Activated CD4-positive, alpha-beta T cell treated with anti-CD3 and anti-CD28 coated beads for 36 hours (primary cell): ENCODE data around the gene MARVELD3. TPM values are rescaled to one million over a fixed set of nuclear protein-coding genes. Genes with fewer than 3 reads are reported as not detected.

ENCODE experiments used
- ATAC-seq: fragments of 200-7000 bp; cut with Tn5 transposase; one replicate; pipeline ENCODE4 v1.10.0; 2021; ENCODE audit warnings: mild to moderate bottlenecking, moderate library complexity
- CTCF ChIA-PET: fragments of 350-600 bp; sonication (Branson Sonifier 250); formaldehyde crosslinking; loops from one replicate; lab custom pipeline; 2021; ENCODE audit warnings: antibody characterized with exemption; lab: Charles Lee
- POLR2A ChIA-PET: fragments of 350-600 bp; sonication (Branson Sonifier 250); formaldehyde crosslinking; loops from one replicate; lab custom pipeline; 2021; ENCODE audit warnings: antibody characterized with exemption, inconsistent platforms; lab: Charles Lee
- DNase-seq: peaks from one replicate; pipeline ENCODE4 v3.0.0-alpha.2; 2020
- H3K27ac Mint-ChIP-seq: one replicate; pipeline ENCODE4 v1.8.0; 2021; ENCODE audit warnings: mixed read lengths
- H3K27me3 Mint-ChIP-seq: one replicate; pipeline ENCODE4 v1.8.0; 2021; ENCODE audit warnings: mixed read lengths
- H3K36me3 Mint-ChIP-seq: one replicate; pipeline ENCODE4 v1.8.0; 2021; ENCODE audit warnings: low read depth, mixed read lengths
- H3K4me1 Mint-ChIP-seq: one replicate; pipeline ENCODE4 v1.8.0; 2021; ENCODE audit warnings: mixed read lengths
- H3K4me3 Mint-ChIP-seq: one replicate; pipeline ENCODE4 v1.8.0; 2021; ENCODE audit warnings: mild to moderate bottlenecking, moderate library complexity, mixed read lengths
- H3K9me3 Mint-ChIP-seq: one replicate; pipeline ENCODE4 v1.8.0; 2021; ENCODE audit warnings: low read depth, mixed read lengths
- intact Hi-C, 2 experiments: fragments of 100-400 bp; cut with DNase I in 1 of 2; cut with micrococcal nuclease in 1 of 2; formaldehyde crosslinking; loops; one replicate each; pipeline versions ENCODE4 v1.14.2 to v1.15.1; 2022 to 2024; cut with DNase I, micrococcal nuclease
- total RNA-seq, 2 experiments: library from RNA; stranded (reverse); gene quantifications; one replicate each; pipeline ENCODE4 v1.2.3, GENCODE V29; 2021

MARVELD3 gene
- total RNA-seq, 2 experiments from 2014 or later = not detected

DNA sequence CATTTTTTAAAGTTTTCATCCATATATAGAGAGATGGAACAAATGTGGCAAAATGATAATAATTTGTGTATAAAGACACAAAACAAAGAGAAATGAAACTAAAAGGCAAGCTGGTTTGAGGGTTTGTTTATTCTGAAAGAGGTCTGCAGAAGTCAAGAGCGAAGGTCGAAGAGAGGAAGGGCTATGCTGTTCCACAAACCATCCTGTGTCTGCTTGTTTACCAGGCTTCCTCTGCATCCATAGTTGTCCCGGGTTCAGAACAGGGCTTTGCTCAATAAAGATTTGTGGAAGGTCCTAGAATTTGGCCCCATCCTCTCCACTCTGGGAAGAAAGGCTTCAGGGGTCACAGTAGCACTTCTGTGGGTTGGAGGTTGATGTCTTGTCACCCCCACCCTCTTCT, 2.4 kb upstream of the MARVELD3 start:
- no peaks in the 10 kb centered on the region for H3K36me3 Mint-ChIP-seq
- intact Hi-C loops = no loop called here

DNA sequence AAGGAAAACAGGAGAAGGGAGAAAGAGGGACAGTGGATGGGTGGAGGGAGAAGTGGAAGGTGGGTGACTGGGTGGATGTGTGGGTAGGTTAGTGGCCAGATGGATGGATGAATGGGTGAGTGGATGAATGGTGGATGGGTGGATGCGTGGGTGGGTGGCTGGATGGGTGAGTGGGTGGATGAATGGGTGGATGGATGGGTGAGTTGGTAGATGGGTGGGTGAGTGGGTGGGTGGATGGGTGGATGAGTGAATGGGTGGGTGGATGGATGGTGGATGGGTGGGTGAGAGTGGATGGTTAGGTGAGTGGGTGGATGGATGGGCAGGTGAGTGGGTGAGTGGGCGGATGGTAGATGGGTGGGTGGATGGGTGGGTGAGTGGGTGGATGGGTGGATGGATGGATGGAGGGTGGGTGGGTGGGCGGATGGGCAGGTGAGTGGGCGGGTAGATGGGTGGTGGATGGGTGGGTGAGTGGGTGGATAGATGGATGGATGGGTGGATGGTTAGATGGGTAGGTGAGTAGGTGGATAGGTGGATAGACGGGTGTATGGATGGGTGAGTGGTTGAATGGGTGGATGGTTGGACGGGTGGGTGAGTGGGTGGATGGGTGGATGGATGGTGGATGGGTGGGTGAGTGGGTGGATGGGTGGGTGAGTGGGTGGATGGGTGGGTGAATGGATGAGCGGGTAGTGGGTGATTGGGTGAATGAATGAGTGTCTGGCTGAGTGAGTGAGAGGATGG, 702 bp upstream of the MARVELD3 start:
- DNase-seq (no peak), ATAC-seq (no peak)
- peaks cover 28% of the 10 kb centered on the region for H3K27me3 Mint-ChIP-seq
- H3K4me3 Mint-ChIP-seq = peak overlapping the region; percentile 20
- H3K4me1 Mint-ChIP-seq = peaks cover 9% of the 10 kb centered on the region
- ChIA-PET CTCF (no interaction called here), POLR2A (no interaction called here)
- H3K36me3 Mint-ChIP-seq = no peaks in the 10 kb centered on the region
- H3K27ac Mint-ChIP-seq = no peak overlapping the region
- intact Hi-C loops = no loop called here
- no peaks in the 10 kb centered on the region for H3K9me3 Mint-ChIP-seq

More for the DNA sequence above, 2.4 kb upstream of the MARVELD3 start:
- peaks cover 23% of the 10 kb centered on the region for H3K27me3 Mint-ChIP-seq
- no peak overlapping the region for H3K27ac Mint-ChIP-seq
- ATAC-seq (no peak), DNase-seq (no peak)
- H3K4me3 Mint-ChIP-seq = no peak overlapping the region
- ChIA-PET POLR2A (no interaction called here), CTCF (interaction anchor here (2.2 kb wide), 1 partner anchor 13 kb away, joined by 13 read pairs; no protein-coding TSS in a partner anchor)
- peaks cover 9% of the 10 kb centered on the region for H3K4me1 Mint-ChIP-seq
- H3K9me3 Mint-ChIP-seq = no peaks in the 10 kb centered on the region

DNA sequence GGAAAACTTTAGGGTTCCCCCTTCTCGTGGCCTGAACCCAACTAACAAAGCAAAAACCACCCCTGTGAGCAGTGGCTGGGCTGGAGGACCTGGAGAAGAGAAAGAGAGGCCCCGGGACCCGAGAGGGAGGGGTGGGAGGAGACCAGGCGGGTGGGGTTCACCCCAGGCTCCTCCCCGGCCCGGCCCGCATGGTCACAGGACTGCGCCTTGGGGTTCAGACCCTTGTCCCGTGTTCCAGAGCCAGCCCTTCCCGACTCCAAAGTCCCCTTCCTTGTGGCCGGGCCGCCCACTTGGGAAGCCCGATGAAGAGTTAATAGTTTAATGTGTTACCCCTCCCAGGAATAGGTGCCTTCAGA, 852 bp downstream of the MARVELD3 start:
- ATAC-seq (no peak), DNase-seq (peak; percentile 13)
- POLR2A ChIA-PET = no interaction called here
- CTCF ChIA-PET = no interaction called here
- Mint-ChIP-seq H3K27ac (no peak overlapping the region), H3K9me3 (no peaks in the 10 kb centered on the region), H3K4me3 (no peak overlapping the region), H3K27me3 (peaks cover 24% of the 10 kb centered on the region), H3K4me1 (peaks cover 7% of the 10 kb centered on the region), H3K36me3 (no peaks in the 10 kb centered on the region)
- intact Hi-C loops = no loop called here

DNA sequence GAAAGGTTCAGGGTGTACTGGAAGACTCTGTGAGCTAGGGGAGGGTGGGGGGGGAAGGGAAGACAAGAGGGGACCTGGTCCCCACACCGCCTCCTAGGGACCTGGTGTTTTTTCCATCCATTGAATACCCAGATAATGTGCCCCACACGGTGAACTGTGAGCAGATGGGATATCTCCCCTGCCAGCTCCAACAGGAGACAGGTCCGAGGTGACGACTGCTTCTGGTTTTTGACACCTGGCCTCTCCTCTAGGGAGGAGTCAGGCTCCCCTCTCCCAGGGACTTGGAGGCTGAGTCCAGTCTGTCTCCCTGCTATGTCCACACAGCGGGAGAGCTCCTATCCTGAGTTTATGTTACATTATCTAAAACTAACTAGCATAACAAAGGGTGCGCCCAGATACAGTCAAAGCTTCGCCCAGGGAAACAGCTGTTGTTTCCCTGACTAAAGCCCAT, 1.8 kb downstream of the MARVELD3 start:
- intact Hi-C loops = no loop called here
- Mint-ChIP-seq H3K4me3 (no peak overlapping the region), H3K4me1 (peaks cover 2% of the 10 kb centered on the region), H3K9me3 (no peaks in the 10 kb centered on the region), H3K27me3 (peaks cover 20% of the 10 kb centered on the region), H3K27ac (no peak overlapping the region), H3K36me3 (no peaks in the 10 kb centered on the region)
- ATAC-seq (no peak), DNase-seq (no peak)
- POLR2A ChIA-PET = no interaction called here
- CTCF ChIA-PET = interaction anchor here (3.0 kb wide), 1 partner anchor 16 kb away, joined by 15 read pairs; no protein-coding TSS in a partner anchor

DNA sequence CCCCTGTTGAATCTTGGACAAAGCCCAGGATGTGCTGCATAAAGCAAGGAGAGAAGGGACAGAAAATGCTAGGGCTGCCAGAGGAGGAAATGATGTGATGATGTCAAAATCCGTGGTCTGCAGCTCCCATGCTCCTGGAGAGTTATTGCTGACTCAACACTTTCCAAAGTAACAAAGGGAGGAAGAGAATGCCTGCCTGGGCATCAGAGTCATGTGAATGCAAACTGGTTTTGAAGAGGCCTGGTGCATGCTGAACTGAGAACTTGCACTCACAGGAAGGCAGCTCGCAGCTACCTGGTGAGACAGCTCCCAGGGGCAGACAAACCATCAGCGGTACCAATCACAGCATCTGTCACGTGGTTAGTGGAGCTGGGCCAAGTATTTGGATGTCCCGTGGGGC, 2.8 kb downstream of the MARVELD3 start:
- ChIA-PET POLR2A (no interaction called here), CTCF (interaction anchor here (0.6 to 3.0 kb wide), 4 partner anchors 10 to 333 kb away, joined by 3 to 15 read pairs (median 4); no protein-coding TSS in a partner anchor)
- intact Hi-C loops = no loop called here
- ATAC-seq = no peak
- DNase-seq = no peak
- Mint-ChIP-seq H3K9me3 (no peaks in the 10 kb centered on the region), H3K36me3 (no peaks in the 10 kb centered on the region), H3K27me3 (peaks cover 20% of the 10 kb centered on the region), H3K4me3 (no peak overlapping the region), H3K4me1 (peaks cover 2% of the 10 kb centered on the region), H3K27ac (no peak overlapping the region)

GRCh38 chr16:71629278-71630016, 3.5 kb downstream of the MARVELD3 start:
- H3K36me3 Mint-ChIP-seq = no peaks in the 10 kb centered on the region
- H3K27ac Mint-ChIP-seq = no peak overlapping the region
- H3K9me3 Mint-ChIP-seq = no peaks in the 10 kb centered on the region
- no peak for DNase-seq
- no peak for ATAC-seq
- peaks cover 2% of the 10 kb centered on the region for H3K4me1 Mint-ChIP-seq
- CTCF ChIA-PET = interaction anchor here (0.6 to 3.0 kb wide), 4 partner anchors 10 to 332 kb away, joined by 3 to 15 read pairs (median 4); no protein-coding TSS in a partner anchor
- POLR2A ChIA-PET = no interaction called here
- H3K27me3 Mint-ChIP-seq = peaks cover 20% of the 10 kb centered on the region
- no peak overlapping the region for H3K4me3 Mint-ChIP-seq
- intact Hi-C loops = no loop called here

DNA sequence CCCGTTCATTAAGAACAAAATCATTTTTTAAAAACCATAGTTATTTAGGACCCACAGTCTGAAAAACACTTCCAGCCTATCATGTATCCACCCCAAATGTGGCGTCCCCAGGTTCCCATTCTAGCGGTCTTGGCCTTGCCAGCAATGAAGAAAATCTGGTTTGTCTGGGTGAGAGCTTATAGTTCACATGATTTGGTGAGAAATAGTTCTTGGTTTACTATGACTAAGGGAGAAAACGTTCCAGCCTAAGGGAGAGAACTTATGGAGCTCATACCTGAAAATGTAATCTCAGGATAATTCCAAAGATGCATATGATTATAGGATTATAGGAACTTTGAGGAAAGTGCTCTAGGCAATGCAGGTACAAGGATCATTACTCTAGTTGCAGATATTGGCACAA, 4.8 kb downstream of the MARVELD3 start:
- peaks cover 16% of the 10 kb centered on the region for H3K27me3 Mint-ChIP-seq
- CTCF ChIA-PET = interaction anchor here (0.8 kb wide), 1 partner anchor 20 kb away, joined by 3 read pairs; no protein-coding TSS in a partner anchor
- H3K4me3 Mint-ChIP-seq = no peak overlapping the region
- intact Hi-C loops = no loop called here
- H3K27ac Mint-ChIP-seq = no peak overlapping the region
- POLR2A ChIA-PET = no interaction called here
- ATAC-seq = no peak
- peaks cover 2% of the 10 kb centered on the region for H3K4me1 Mint-ChIP-seq
- no peaks in the 10 kb centered on the region for H3K9me3 Mint-ChIP-seq
- no peaks in the 10 kb centered on the region for H3K36me3 Mint-ChIP-seq
- no peak for DNase-seq

DNA sequence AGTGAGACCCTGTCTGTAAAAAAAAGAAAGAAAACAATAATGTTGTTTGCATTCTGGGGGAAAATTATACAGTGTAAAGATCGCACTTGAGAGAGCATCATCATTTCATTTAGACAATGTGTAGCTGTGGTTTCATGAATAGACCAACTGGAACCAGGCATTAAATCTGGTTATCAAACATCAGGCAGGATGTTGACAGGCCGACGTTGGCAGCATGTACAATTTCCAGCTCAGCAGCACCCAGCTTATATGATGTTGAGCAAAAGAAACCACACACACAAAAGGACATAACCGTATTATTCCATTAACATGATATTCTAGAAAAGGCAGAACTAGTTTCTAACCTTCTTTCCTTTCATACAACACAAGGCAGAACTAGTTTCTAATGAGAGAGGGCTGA, 5.8 kb downstream of the MARVELD3 start:
- DNase-seq (no peak), ATAC-seq (no peak)

GRCh38 chr16:71635632-71636031, 9.6 kb downstream of the MARVELD3 start:
- H3K27me3 Mint-ChIP-seq = no peaks in the 10 kb centered on the region
- H3K4me1 Mint-ChIP-seq = no peaks in the 10 kb centered on the region
- H3K4me3 Mint-ChIP-seq = no peak overlapping the region
- no peak for DNase-seq
- CTCF ChIA-PET = interaction anchor here (0.8 to 1.1 kb wide), 2 partner anchors 25 to 314 kb away, joined by 3 read pairs; no protein-coding TSS in a partner anchor
- H3K36me3 Mint-ChIP-seq = no peaks in the 10 kb centered on the region
- ATAC-seq = no peak
- intact Hi-C loops = no loop called here
- H3K9me3 Mint-ChIP-seq = no peaks in the 10 kb centered on the region
- POLR2A ChIA-PET = no interaction called here
- H3K27ac Mint-ChIP-seq = no peak overlapping the region

More for the DNA sequence above, 5.8 kb downstream of the MARVELD3 start:
- ChIA-PET CTCF (no interaction called here), POLR2A (no interaction called here)
- H3K4me3 Mint-ChIP-seq = no peak overlapping the region
- no peaks in the 10 kb centered on the region for H3K4me1 Mint-ChIP-seq
- no peak overlapping the region for H3K27ac Mint-ChIP-seq
- intact Hi-C loops = no loop called here
- peaks cover 14% of the 10 kb centered on the region for H3K27me3 Mint-ChIP-seq
- H3K9me3 Mint-ChIP-seq = no peaks in the 10 kb centered on the region
- H3K36me3 Mint-ChIP-seq = no peaks in the 10 kb centered on the region

GRCh38 chr16:71637398-71637797, 11.4 kb downstream of the MARVELD3 start:
- CTCF ChIA-PET = interaction anchor here (0.6 to 1.1 kb wide), 2 partner anchors 324 to 966 kb away, joined by 3 read pairs; no protein-coding TSS in a partner anchor

DNA sequence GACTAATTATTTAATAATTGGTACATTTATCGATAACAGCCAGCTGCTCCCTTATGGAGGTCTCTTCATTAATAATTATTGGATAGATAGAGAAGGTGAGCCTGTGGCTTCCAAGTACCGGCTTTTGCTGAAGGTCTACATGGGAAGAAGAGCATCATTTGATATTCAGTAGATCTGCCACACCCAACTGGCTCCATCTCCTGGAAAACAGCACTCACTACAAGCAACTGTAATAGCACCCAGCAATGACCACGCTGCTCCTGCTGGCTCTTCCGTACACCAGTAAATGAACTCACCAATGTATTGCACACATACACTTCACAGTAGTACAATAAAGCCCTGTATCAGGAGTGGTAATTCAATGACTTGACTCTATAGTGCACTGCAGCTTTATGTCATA, 19.5 kb downstream of the MARVELD3 start:
- H3K9me3 Mint-ChIP-seq = no peaks in the 10 kb centered on the region
- ATAC-seq (peak; percentile 60), DNase-seq (peak; percentile 13)
- peaks cover 5% of the 10 kb centered on the region for H3K36me3 Mint-ChIP-seq
- intact Hi-C loops = no loop called here
- no peak overlapping the region for H3K27ac Mint-ChIP-seq
- no peaks in the 10 kb centered on the region for H3K4me1 Mint-ChIP-seq
- H3K4me3 Mint-ChIP-seq = no peak overlapping the region
- no peaks in the 10 kb centered on the region for H3K27me3 Mint-ChIP-seq
- POLR2A ChIA-PET = no interaction called here
- CTCF ChIA-PET = interaction anchor here (1.4 kb wide), 1 partner anchor 34 kb away, joined by 6 read pairs; no protein-coding TSS in a partner anchor

More at GRCh38 chr16:71637398-71637797, 11.4 kb downstream of the MARVELD3 start:
- no peak for DNase-seq
- Mint-ChIP-seq H3K4me3 (no peak overlapping the region), H3K27ac (no peak overlapping the region), H3K4me1 (no peaks in the 10 kb centered on the region), H3K36me3 (no peaks in the 10 kb centered on the region), H3K27me3 (no peaks in the 10 kb centered on the region), H3K9me3 (no peaks in the 10 kb centered on the region)
- no peak for ATAC-seq
- intact Hi-C loops = no loop called here
- POLR2A ChIA-PET = no interaction called here
